Large intestine (tissue), 3 donors: ENCODE data around the gene FGA. TPM values are rescaled to one million over a fixed set of nuclear protein-coding genes. Genes with fewer than 3 reads are reported as not detected.
A peak's percentile ranks its signal among the peaks of the same experiment; 100 is the strongest.

Experiments
- DNase-seq, 2 donors: peaks; one replicate each; pipeline versions ENCODE4 v3.0.0 to v3.0.0-alpha.2; 2013
- H3K27ac ChIP-seq: one replicate; pipeline ENCODE4 v1.5.1; 2013; ENCODE audit warnings: low read length
- H3K27me3 ChIP-seq: 2 replicates; pipeline ENCODE4 v1.6.1; 2013; ENCODE audit warnings: low read length; ENCODE audit not compliant: control insufficient read depth, insufficient read depth
- H3K36me3 ChIP-seq: 2 replicates; pipeline ENCODE4 v1.6.1; 2013; ENCODE audit warnings: low read length; ENCODE audit not compliant: control insufficient read depth, insufficient read depth
- H3K4me1 ChIP-seq: one replicate; pipeline ENCODE4 v1.6.1; 2013; ENCODE audit warnings: low read length; ENCODE audit not compliant: control insufficient read depth, insufficient read depth
- H3K4me3 ChIP-seq: one replicate; pipeline ENCODE4 v1.5.1; 2013; ENCODE audit warnings: low read length
- H3K9me3 ChIP-seq: one replicate; pipeline ENCODE4 v1.6.1; 2013; ENCODE audit warnings: mild to moderate bottlenecking, low read depth, low read length, moderate library complexity; ENCODE audit not compliant: control insufficient read depth
- WGBS: methylation state at CpG from one replicate; pipeline ENCODE4 v1.1.5; 2013; ENCODE audit warnings: low lambda C conversion rate; ENCODE audit not compliant: insufficient coverage; 5-methylcytosine and 5-hydroxymethylcytosine counted together
- polyA plus RNA-seq: library from polyadenylated mRNA; unstranded; fragments of 120-200 nt; gene quantifications from one replicate; pipeline ENCODE4 v1.2.1, GENCODE V29; 2013

Gene FGA
- polyA plus RNA-seq, 1 donor: 23.0 TPM

DNA sequence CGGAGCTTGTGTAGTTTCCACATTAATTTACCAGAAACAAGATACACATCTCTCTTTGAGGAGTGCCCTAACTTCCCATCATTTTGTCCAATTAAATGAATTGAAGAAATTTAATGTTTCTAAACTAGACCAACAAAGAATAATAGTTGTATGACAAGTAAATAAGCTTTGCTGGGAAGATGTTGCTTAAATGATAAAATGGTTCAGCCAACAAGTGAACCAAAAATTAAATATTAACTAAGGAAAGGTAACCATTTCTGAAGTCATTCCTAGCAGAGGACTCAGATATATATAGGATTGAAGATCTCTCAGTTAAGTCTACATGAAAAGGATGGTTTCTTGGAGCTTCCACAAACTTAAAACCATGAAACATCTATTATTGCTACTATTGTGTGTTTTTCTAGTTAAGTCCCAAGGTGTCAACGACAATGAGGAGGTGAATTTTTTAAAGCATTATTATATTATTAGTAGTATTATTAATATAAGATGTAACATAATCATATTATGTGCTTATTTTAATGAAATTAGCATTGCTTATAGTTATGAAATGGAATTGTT, 27.8 kb downstream of the FGA start, which contains the start of gene FGB:
Gene FGB (plus strand): TSS at position 315 of the 558 bp plus-strand sequence. CDS start 8 bp downstream, at position 323.
- Histone ChIP-seq H3K4me3 (peak within 1 kb of the TSS; percentile 45), H3K9me3 (no peaks in the 10 kb centered on the region), H3K27me3 (no peaks in the 10 kb centered on the region), H3K27ac (peak within 1 kb of the TSS; percentile 4), H3K4me1 (peaks cover 14% of the 10 kb centered on the region), H3K36me3 (peaks cover 8% of the 10 kb centered on the region)
- WGBS: 71% methylated on average over 1 of the region's 2 CpGs
- DNase-seq: peak in 1 of 2 donors; percentile 67

DNA sequence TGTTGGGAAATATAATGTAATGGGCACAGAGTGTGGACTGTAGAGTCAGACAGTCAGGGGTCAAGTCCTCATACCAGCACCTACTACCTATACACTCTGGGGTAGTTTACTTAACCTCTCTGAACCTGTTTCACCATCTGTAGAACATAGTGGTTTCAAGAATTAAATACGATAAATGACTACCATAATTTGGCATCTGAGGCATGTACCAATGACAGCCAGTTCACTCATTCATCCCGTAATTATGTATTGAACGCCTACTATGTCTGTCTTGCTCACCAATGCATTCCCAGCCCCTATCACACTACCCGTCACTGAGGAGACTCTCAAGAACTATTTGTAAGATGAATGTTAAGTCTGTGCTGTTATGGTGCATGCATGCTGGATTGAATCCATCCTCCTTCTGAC, 29.7 kb downstream of the FGA start:
- Histone ChIP-seq H3K4me3 (no peak overlapping the region), H3K9me3 (no peaks in the 10 kb centered on the region), H3K4me1 (peaks cover 14% of the 10 kb centered on the region), H3K27me3 (no peaks in the 10 kb centered on the region), H3K27ac (peak overlapping the region; percentile 76), H3K36me3 (no peaks in the 10 kb centered on the region)
- 60% methylated on average over 1 of the region's 4 CpGs for WGBS
- no peak for DNase-seq

DNA sequence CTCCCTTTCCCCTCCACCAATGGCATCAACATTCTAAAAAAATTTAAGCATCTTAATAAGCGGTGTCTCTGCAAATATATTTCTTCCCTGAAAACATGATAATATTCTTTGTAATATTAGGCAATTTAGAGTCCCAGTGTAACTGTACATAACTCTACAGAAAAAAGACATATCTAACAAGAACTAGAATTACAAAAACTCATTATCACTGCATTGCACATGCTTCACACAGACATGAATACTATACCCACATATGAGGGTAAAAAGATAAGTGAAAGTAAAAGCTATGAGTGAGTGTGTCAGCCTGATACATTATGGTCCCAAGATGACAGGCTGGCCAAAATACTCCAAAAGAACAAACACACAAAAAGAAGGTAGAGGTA, 30.1 kb downstream of the FGA start:
- Histone ChIP-seq H3K36me3 (no peaks in the 10 kb centered on the region), H3K4me3 (no peak overlapping the region), H3K27me3 (no peaks in the 10 kb centered on the region), H3K4me1 (peaks cover 14% of the 10 kb centered on the region), H3K9me3 (no peaks in the 10 kb centered on the region), H3K27ac (peak overlapping the region; percentile 76)
- no peak for DNase-seq
- no CpG with 5 or more reads among the region's 1 CpG for WGBS

DNA sequence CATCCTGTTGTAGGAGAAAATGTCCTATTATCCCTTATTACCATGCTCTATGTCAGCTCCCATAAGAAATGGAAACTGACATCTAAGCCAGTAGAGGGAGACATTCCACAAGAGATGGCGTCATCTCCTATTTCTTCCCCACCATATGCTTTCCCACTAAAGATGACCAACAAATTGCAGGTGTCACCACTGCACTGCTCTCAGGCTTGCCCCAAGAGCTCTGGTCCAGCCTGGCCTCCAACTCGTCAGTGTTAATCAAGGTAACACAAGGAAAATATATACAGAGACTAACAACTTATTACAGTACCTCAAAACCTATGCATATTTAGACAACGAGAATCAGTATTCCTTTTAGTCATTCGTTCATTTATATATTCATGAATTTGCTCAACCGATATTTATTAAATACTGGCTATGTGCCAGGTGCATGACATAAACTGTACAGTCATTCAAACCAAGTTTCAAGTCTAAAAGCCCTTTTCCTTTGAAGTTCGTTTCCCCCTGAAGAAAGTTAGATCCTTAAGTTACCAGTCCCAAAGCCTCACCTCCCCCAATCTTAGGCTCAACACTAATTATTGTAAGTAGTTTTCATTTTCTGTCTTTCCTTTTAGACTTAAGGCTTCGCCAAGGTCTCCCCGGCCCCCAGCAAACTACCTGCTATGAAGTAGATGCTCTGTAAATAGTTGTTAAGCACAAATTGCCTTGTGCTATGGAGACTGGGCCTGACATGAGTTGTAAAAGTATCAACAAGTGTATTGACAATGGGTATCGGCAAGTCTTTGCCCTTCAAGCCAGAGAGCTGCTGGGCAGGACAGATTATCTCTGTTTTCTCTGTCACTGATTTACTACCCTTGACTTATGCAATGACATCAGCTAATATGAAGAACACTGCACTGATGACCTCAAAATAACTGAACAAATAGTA, 30.8 kb downstream of the FGA start:
- Histone ChIP-seq H3K9me3 (no peaks in the 10 kb centered on the region), H3K4me1 (peaks cover 14% of the 10 kb centered on the region), H3K27ac (peak overlapping the region; percentile 76), H3K4me3 (no peak overlapping the region), H3K27me3 (no peaks in the 10 kb centered on the region), H3K36me3 (no peaks in the 10 kb centered on the region)
- peak; percentile 78 to 93 for DNase-seq
- WGBS: 49% methylated on average over 4 of the region's 9 CpGs

DNA sequence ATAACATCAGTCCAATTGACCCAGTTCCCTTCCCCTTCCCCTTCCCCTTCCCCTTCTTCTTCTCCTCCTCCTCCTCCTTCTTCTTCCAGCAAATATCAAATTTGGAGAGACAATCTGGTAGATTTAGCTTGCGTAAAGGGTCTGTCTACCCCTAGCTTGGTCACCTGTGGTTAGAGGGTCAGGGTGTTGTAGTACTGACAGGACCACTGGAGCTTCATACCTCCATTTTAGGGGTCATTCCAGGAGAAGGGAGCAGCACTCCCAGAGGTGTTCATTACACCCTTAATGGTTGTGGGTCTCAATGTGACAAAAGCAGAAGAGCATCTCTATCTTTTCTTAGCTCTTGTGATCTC, 31.4 kb downstream of the FGA start:
- no peak overlapping the region for H3K27ac ChIP-seq
- no peaks in the 10 kb centered on the region for H3K27me3 ChIP-seq
- no peaks in the 10 kb centered on the region for H3K9me3 ChIP-seq
- WGBS: no CpG with 5 or more reads among the region's 1 CpG
- no peak overlapping the region for H3K4me3 ChIP-seq
- H3K36me3 ChIP-seq: no peaks in the 10 kb centered on the region
- no peak for DNase-seq
- H3K4me1 ChIP-seq: peaks cover 14% of the 10 kb centered on the region

DNA sequence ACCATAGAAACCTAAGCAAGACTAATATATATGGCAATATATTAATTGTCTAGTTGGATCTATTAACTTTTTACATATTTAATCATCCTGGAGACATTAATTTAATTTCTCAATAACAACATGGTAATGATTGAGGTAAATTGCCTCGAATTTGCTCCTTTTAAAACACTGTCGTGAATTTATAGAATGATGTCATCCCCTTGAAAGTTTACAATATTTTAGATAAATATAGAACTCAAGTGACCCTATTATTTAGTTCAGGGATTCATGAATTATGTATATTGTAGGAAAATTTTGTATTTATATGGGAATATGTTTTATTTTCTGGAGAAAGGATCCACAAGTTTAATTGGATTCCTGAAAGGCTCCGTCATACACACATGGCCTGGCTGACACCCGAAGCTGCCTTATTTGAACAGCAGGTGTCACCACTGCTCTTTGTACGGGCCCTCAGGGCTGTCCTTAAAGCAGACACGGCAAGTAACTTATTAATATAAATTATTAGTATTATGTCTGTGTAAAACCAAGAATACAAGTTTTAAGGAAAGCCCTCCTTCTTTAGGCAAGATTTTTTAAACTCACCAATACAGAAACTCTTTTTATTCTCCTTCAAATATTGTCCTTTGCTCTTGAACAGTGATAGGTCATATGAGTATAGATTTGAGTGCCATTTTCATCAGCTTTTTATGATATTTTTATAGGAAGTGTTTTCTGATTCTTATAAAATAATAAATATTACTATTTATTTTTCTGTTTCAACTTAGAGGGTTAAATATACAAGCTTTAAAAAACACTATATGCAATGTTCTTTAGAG, 38.5 kb downstream of the FGA start:
- Histone ChIP-seq H3K4me1 (peaks cover 12% of the 10 kb centered on the region), H3K27me3 (no peaks in the 10 kb centered on the region), H3K36me3 (peaks cover 6% of the 10 kb centered on the region), H3K4me3 (no peak overlapping the region), H3K9me3 (no peaks in the 10 kb centered on the region), H3K27ac (no peak overlapping the region)
- WGBS: 67% methylated on average over 3 of the region's 6 CpGs
- DNase-seq: peak; percentile 74 to 81

DNA sequence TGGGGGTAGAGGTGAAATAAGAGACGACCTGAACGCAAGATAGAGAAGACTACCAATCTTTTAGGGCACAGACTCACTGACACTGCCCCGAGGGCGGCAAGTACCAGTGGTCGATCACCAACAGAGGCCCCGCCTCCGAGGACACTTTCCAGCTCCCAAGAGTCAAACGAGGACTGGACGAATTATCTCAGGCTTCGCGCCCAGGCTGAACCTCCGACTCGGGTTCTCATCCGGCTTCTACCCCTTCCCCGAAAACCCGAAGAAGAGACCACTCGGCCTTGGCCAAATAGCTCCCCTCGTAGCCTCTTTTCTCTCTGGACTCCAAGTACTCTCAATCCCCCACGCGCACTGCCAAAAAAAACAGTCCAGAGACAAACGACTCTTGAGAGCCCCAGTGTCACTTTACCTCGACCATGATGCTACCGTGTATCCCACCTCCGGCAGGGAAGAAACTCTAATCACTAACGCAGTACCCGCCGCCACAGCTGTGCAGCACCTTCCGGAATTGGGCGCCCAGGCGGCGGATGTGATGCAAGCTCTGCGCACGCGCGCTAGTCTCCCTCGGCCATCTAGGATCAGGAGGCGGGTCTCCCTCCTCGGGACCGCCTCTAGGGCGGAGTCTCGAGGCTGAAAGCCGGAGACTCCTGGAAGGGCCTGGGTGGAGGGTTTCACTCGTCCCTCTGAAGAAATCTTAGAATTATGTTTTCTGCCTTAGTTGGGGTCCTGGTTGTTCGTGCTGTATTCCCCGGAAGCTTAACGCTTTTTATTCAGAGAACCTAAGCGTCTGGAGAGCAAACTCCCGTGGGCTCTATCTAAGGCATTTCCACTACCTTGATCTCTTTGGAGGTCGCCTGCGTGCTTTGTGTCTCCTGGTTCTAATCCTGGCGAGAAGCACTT, 40.4 kb downstream of the FGA start, which contains the start of gene PLRG1:
Gene PLRG1 (minus strand): TSS at position 507 of the 897 bp plus-strand sequence. CDS start 92 bp downstream, at position 415.
- peak within 1 kb of the TSS; percentile 82 for H3K4me3 ChIP-seq
- peak; percentile 96 to 98 for DNase-seq
- no peaks in the 10 kb centered on the region for H3K27me3 ChIP-seq
- no peaks in the 10 kb centered on the region for H3K9me3 ChIP-seq
- H3K27ac ChIP-seq: peak within 1 kb of the TSS; percentile 56
- WGBS: no CpG with 5 or more reads among the region's 51 CpGs
- H3K36me3 ChIP-seq: peaks cover 20% of the 10 kb centered on the region
- H3K4me1 ChIP-seq: peaks cover 12% of the 10 kb centered on the region

DNA sequence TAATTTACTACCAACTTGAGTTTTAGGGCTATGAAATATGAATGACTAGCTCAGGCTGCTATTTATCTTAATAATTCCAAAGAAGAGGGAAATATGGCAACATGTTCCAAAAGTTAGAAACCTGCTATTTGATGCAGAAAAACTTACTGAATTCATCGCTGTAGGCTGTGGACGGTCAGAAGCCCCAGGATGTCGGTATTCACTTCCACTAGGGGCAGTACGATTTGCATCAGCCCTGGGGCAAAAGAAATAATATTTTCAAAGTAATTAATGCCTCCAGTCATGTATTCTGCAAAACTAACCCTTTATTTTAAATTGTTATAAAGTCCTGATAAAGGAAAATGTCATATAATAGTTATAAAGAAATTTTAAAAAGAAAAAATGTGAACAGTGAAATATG, 44.9 kb downstream of the FGA start:
- no peaks in the 10 kb centered on the region for H3K9me3 ChIP-seq
- WGBS: 100% methylated on average over 1 of the region's 4 CpGs
- H3K4me3 ChIP-seq: no peak overlapping the region
- DNase-seq: no peak
- H3K27me3 ChIP-seq: no peaks in the 10 kb centered on the region
- H3K4me1 ChIP-seq: peaks cover 12% of the 10 kb centered on the region
- no peak overlapping the region for H3K27ac ChIP-seq
- H3K36me3 ChIP-seq: peaks cover 47% of the 10 kb centered on the region

DNA sequence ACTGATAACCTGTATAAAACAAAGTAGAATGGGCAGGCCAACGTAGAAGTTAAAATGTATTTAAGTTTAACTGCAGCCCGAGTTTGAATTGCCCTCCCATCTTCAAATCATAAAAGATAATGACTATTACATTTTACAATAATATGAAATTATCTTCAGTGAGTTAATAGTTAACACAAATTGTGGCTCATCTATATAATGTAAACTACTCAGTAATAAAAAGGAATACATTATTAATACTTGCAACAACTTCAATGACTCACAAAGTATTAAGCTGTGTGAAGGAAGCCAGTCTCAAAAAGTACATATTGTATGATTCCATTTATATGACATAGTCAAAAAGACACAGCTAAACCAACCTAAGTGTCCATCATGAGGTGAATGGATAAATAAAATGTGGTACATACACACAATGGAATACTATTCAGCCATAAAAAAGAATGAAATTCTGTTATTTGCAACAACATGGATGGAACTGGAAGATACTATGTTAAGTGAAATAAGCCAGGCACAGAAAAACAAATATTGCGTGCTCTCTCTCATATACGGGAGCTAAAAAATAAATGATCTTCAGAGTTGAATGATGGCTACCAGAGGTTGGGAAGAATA, 48.2 kb downstream of the FGA start:
- no peaks in the 10 kb centered on the region for H3K27me3 ChIP-seq
- H3K4me1 ChIP-seq: no peaks in the 10 kb centered on the region
- no peaks in the 10 kb centered on the region for H3K9me3 ChIP-seq
- H3K4me3 ChIP-seq: no peak overlapping the region
- DNase-seq: peak in 1 of 2 donors; percentile 52
- WGBS: 100% methylated on average over 2 of the region's 4 CpGs
- H3K36me3 ChIP-seq: peaks cover 67% of the 10 kb centered on the region
- no peak overlapping the region for H3K27ac ChIP-seq
